ENCODE measurements around the gene TRAPPC10.

The TRAPPC10 gene

GRCh38 chr21:44006017-44006619 is 6.0 kb upstream of the TRAPPC10 start:
- no peak for DNase-seq

GRCh38 chr21:44006656-44007055 is 5.5 kb upstream of the TRAPPC10 start:
- no peak for DNase-seq

- DNase-seq, result no peak
These were observed 1.7 kb upstream of the TRAPPC10 start for GRCh38 chr21:44010429-44010828.

- no peak for DNase-seq
These were observed 986 bp upstream of the TRAPPC10 start for GRCh38 chr21:44011123-44011522.

GRCh38 chr21:44012474-44013379 is 618 bp downstream of the TRAPPC10 start:
- DNase-seq, result no peak

GRCh38 chr21:44013380-44014088 is 1.4 kb downstream of the TRAPPC10 start:
- DNase-seq, result no peak

- DNase-seq, result no peak
These were observed 5.5 kb downstream of the TRAPPC10 start for GRCh38 chr21:44017601-44018000.

- DNase-seq, result no peak
These were observed 6.0 kb downstream of the TRAPPC10 start for GRCh38 chr21:44018127-44018526.

GRCh38 chr21:44018813-44019567 is 6.9 kb downstream of the TRAPPC10 start:
- DNase-seq, result no peak

GRCh38 chr21:44019568-44019958 is 7.5 kb downstream of the TRAPPC10 start:
- no peak for DNase-seq

- no peak for DNase-seq
These were observed 8.4 kb downstream of the TRAPPC10 start for GRCh38 chr21:44020551-44020950.

- DNase-seq, result no peak
These were observed 9.0 kb downstream of the TRAPPC10 start for GRCh38 chr21:44021064-44021463.

GRCh38 chr21:44024257-44024656 is 12.1 kb downstream of the TRAPPC10 start:
- no peak for DNase-seq

GRCh38 chr21:44024887-44025353 is 12.8 kb downstream of the TRAPPC10 start:
- no peak for DNase-seq

- no peak for DNase-seq
These were observed 15.6 kb downstream of the TRAPPC10 start for GRCh38 chr21:44027607-44028286.

GRCh38 chr21:44028287-44028659 is 16.2 kb downstream of the TRAPPC10 start:
- DNase-seq, result no peak

- no peak for DNase-seq
These were observed 17.5 kb downstream of the TRAPPC10 start for GRCh38 chr21:44029460-44030087.

GRCh38 chr21:44035244-44035643 is 23.1 kb downstream of the TRAPPC10 start:
- DNase-seq, result no peak

- no peak for DNase-seq
These were observed 26.0 kb downstream of the TRAPPC10 start for GRCh38 chr21:44038063-44038462.

- no peak for DNase-seq
These were observed 27.7 kb downstream of the TRAPPC10 start for GRCh38 chr21:44039828-44040227.

- no peak for DNase-seq
These were observed 31.5 kb downstream of the TRAPPC10 start for GRCh38 chr21:44043613-44044012.

GRCh38 chr21:44046734-44047133 is 34.6 kb downstream of the TRAPPC10 start:
- no peak for DNase-seq
